Activated CD4-positive, alpha-beta T cell treated with anti-CD3 and anti-CD28 coated beads, Interleukin-2, amount 50 U/mL, for 1 hour (primary cell): ENCODE measurements around the gene SFI1.
"Not testable (repeated sequence)": the region's sequence is repeated elsewhere in the genome, so short reads cannot be mapped to it uniquely, and the experiment has no call there.

Experiments used
- DNase-seq: peaks from one replicate; pipeline ENCODE4 v3.0.0-alpha.2; 2020

Gene SFI1

GRCh38 chr22:31495343-31495742 is 993 bp upstream of the SFI1 start:
- no peak for DNase-seq

- DNase-seq, result peak; percentile 32
These were observed 405 bp downstream of the SFI1 start for GRCh38 chr22:31496735-31497146.

GRCh38 chr22:31497148-31497938 is 1.0 kb downstream of the SFI1 start:
- DNase-seq, result no peak

- no peak for DNase-seq
These were observed 5.4 kb downstream of the SFI1 start for GRCh38 chr22:31501738-31502137.

- DNase-seq, result no peak
These were observed 7.1 kb downstream of the SFI1 start for GRCh38 chr22:31503211-31503964.

GRCh38 chr22:31504282-31504681 is 7.9 kb downstream of the SFI1 start:
- DNase-seq, result no peak

- not testable (repeated sequence) for DNase-seq
These were observed 11.2 kb downstream of the SFI1 start for GRCh38 chr22:31507517-31507916.

GRCh38 chr22:31508536-31508935 is 12.2 kb downstream of the SFI1 start:
- DNase-seq, result no peak

- DNase-seq, result no peak
These were observed 12.9 kb downstream of the SFI1 start for GRCh38 chr22:31509061-31509762.

- no peak for DNase-seq
These were observed 23.7 kb downstream of the SFI1 start for GRCh38 chr22:31520051-31520450.

- DNase-seq, result not testable (repeated sequence)
These were observed 27.8 kb downstream of the SFI1 start for GRCh38 chr22:31524132-31524531.

- DNase-seq, result peak; percentile 6
These were observed 29.9 kb downstream of the SFI1 start for GRCh38 chr22:31526270-31526669.

GRCh38 chr22:31530823-31531195 is 34.5 kb downstream of the SFI1 start:
- no peak for DNase-seq

- no peak for DNase-seq
These were observed 35.7 kb downstream of the SFI1 start for GRCh38 chr22:31532060-31532459.

- no peak for DNase-seq
These were observed 37.0 kb downstream of the SFI1 start for GRCh38 chr22:31533374-31533773.

GRCh38 chr22:31537019-31537535 is 40.7 kb downstream of the SFI1 start:
- no peak for DNase-seq

GRCh38 chr22:31538815-31539214 is 42.5 kb downstream of the SFI1 start:
- DNase-seq, result no peak

- not testable (repeated sequence) for DNase-seq
These were observed 43.8 kb downstream of the SFI1 start for GRCh38 chr22:31540166-31540565.

GRCh38 chr22:31540966-31541365 is 44.6 kb downstream of the SFI1 start:
- DNase-seq, result no peak

GRCh38 chr22:31544481-31545480 is 48.4 kb downstream of the SFI1 start:
- DNase-seq, result no peak

GRCh38 chr22:31550871-31551370 is 54.6 kb downstream of the SFI1 start:
- DNase-seq, result no peak
